HepG2 (cell line): ENCODE measurements around the gene BBC3. TPM values are rescaled to one million over a fixed set of nuclear protein-coding genes. Genes with fewer than 3 reads are reported as not detected.

Source experiments
- BHLHE40 ChIP-seq: IDR thresholded peaks from 2 replicates; pipeline ENCODE4 v1.6.1; 2011; ENCODE audit warnings: low read length, improper control_type of control experiment
- HNRNPH1 ChIP-seq: fragments of 200-400 bp; formaldehyde crosslinking; optimal IDR thresholded peaks from 2 replicates; pipeline ENCODE3; 2017; ENCODE audit warnings: mild to moderate bottlenecking, low read depth, low read length
- HNRNPLL ChIP-seq: fragments of 200-400 bp; formaldehyde crosslinking; IDR thresholded peaks from 2 replicates; pipeline ENCODE4 v1.6.1; 2017; ENCODE audit warnings: mild to moderate bottlenecking, low read depth, low read length; ENCODE audit not compliant: poor library complexity, severe bottlenecking
- POLR2AphosphoS5 ChIP-seq: IDR thresholded peaks from 2 replicates; pipeline ENCODE4 v1.6.1; 2012; ENCODE audit warnings: low read depth, low read length
- RAD21 ChIP-seq: fragments of 450-650 bp; formaldehyde crosslinking; IDR thresholded peaks from 2 replicates; pipeline ENCODE4 v1.5.0; 2020; ENCODE audit warnings: mild to moderate bottlenecking
- SCMH1 ChIP-seq: sonication (generic); formaldehyde crosslinking; IDR thresholded peaks from 2 replicates; pipeline ENCODE4 v1.9.0; 2021; ENCODE audit warnings: missing genetic modification reagents, mild to moderate bottlenecking, borderline replicate concordance
- SIN3A ChIP-seq: IDR thresholded peaks from 2 replicates; pipeline ENCODE4 v1.6.1; 2011; ENCODE audit warnings: low read depth, mild to moderate bottlenecking, control low read depth, low read length, borderline replicate concordance
- ZBTB7A ChIP-seq: sonication (generic); formaldehyde crosslinking; IDR thresholded peaks from 2 replicates; pipeline ENCODE4 v1.8.0; 2022; ENCODE audit warnings: mild to moderate bottlenecking, missing genetic modification reagents
- ZNF350 ChIP-seq: sonication (generic); formaldehyde crosslinking; IDR thresholded peaks from 2 replicates; pipeline ENCODE4 v1.4.0; 2020; ENCODE audit warnings: mild to moderate bottlenecking, low read depth, missing genetic modification reagents, borderline replicate concordance
- ZNF616 ChIP-seq: sonication (generic); formaldehyde crosslinking; IDR thresholded peaks from 2 replicates; pipeline ENCODE4 v1.5.0; 2020; ENCODE audit warnings: low read depth, mild to moderate bottlenecking, missing genetic modification reagents
- ZNF746 ChIP-seq: sonication (generic); formaldehyde crosslinking; IDR thresholded peaks from 2 replicates; pipeline ENCODE4 v1.8.0; 2022; ENCODE audit warnings: mild to moderate bottlenecking, missing genetic modification reagents
- ZNF790 ChIP-seq: sonication (generic); formaldehyde crosslinking; IDR thresholded peaks from 2 replicates; pipeline ENCODE4 v1.8.0; 2022; ENCODE audit warnings: missing genetic modification reagents, mild to moderate bottlenecking, borderline replicate concordance
- polyA plus RNA-seq, 8 experiments: library from polyadenylated mRNA; depleted of rRNA in 3 of 8; stranded (reverse) in 7 of 8; unstranded in 1 of 8; fragments of >200 nt; fragmentation: Illumina TruSeq in 4 of 8; extraction: Trizol in 4 of 8; gene quantifications; 2 replicates each; pipeline versions ENCODE4 v1.2.1 to v1.2.3, GENCODE V29; 2011 to 2016; ENCODE audit warnings: low read depth in 4 of 8, missing spikeins in 1 of 8, mixed read lengths in 1 of 8; ENCODE audit not compliant: insufficient read depth in 1 of 8
- total RNA-seq, 5 experiments: library from RNA; depleted of rRNA; stranded (reverse); fragments of >200 nt; fragmentation: Illumina TruSeq; extraction: Trizol; gene quantifications; 2 replicates each; pipeline ENCODE4 v1.2.3, GENCODE V29; 2016; ENCODE audit warnings: low read depth in 1 of 5
- TF ChIP-seq, protein P1 (sequence below): sonication (generic); formaldehyde crosslinking; IDR thresholded peaks from 2 replicates; pipeline ENCODE4 v1.8.1; 2022; ENCODE audit warnings: mild to moderate bottlenecking, missing genetic modification reagents
- TF ChIP-seq, protein P2 (sequence below): sonication (generic); formaldehyde crosslinking; IDR thresholded peaks from 2 replicates; pipeline ENCODE4 v1.4.0; 2020; ENCODE audit warnings: missing genetic modification reagents
- TF ChIP-seq, protein P3 (sequence below): sonication (generic); formaldehyde crosslinking; IDR thresholded peaks from 2 replicates; pipeline ENCODE4 v1.8.0; 2023; ENCODE audit warnings: mild to moderate bottlenecking, missing genetic modification reagents
- TF ChIP-seq, protein P4 (sequence below): sonication (generic); formaldehyde crosslinking; IDR thresholded peaks from 2 replicates; pipeline ENCODE4 v1.4.0; 2020; ENCODE audit warnings: missing genetic modification reagents
- TF ChIP-seq, protein P5 (sequence below): fragments of 450-650 bp; IDR thresholded peaks from 2 replicates; pipeline ENCODE4 v1.6.1; 2016

The BBC3 gene
- total and polyA plus RNA-seq, 2 of the 13 experiments (the other 11 are each of a cell fraction or from before 2014, with no cell fraction given): 6.1 to 8.8 TPM

DNA sequence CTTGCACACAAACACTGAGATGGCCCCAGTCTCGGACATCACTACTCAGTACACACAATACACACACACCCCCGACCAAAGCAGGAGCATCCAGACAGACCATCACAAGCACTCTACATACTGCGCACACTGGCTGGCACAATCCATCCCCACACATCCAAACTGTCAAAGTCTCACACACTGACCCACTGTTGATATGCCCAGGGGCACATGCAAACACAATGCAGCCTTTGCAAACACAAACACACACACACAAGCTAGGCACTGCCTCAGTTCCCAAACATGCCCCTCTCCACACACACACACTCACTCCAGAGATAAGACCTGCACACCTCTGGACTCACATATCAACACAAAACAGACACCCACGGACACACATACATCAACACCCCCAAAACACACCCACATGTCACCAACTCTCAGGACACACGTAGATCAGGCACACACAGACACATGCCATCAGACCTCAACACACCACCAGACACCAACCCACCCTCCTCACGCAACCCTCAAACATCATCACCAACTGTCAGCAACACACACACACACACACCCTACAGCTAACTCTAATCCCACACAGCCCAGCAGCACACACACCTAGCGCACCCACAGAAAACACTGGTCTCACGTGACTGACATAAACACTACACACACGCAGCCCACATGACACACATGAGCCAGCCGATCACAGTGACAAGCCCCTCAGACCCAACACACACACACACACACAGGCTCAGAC is 1.9 kb downstream of the BBC3 start (continued):
- TF ChIP-seq ZNF746 (no peak), HNRNPLL (no peak), RAD21 (no peak), ZNF616 (CRISPR knock-in tag) (no peak), ZNF790 (CRISPR knock-in tag) (0 out of 2 replicates have a peak, but pooled peaks have one; percentile 34), HNRNPH1 (no peak), POLR2AphosphoS5 (no peak), SIN3A (peak; percentile 25; the same call in 1 of the 2 replicates), SCMH1 (CRISPR knock-in tag) (no peak), ZBTB7A (CRISPR knock-in tag) (no peak), BHLHE40 (peak; percentile 83), ZNF350 (0 out of 2 replicates have a peak, but pooled peaks have one; percentile 2)
- TF ChIP-seq, protein P1, sequence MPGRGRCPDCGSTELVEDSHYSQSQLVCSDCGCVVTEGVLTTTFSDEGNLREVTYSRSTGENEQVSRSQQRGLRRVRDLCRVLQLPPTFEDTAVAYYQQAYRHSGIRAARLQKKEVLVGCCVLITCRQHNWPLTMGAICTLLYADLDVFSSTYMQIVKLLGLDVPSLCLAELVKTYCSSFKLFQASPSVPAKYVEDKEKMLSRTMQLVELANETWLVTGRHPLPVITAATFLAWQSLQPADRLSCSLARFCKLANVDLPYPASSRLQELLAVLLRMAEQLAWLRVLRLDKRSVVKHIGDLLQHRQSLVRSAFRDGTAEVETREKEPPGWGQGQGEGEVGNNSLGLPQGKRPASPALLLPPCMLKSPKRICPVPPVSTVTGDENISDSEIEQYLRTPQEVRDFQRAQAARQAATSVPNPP (CRISPR knock-in tag): no peak
- TF ChIP-seq, protein P2, sequence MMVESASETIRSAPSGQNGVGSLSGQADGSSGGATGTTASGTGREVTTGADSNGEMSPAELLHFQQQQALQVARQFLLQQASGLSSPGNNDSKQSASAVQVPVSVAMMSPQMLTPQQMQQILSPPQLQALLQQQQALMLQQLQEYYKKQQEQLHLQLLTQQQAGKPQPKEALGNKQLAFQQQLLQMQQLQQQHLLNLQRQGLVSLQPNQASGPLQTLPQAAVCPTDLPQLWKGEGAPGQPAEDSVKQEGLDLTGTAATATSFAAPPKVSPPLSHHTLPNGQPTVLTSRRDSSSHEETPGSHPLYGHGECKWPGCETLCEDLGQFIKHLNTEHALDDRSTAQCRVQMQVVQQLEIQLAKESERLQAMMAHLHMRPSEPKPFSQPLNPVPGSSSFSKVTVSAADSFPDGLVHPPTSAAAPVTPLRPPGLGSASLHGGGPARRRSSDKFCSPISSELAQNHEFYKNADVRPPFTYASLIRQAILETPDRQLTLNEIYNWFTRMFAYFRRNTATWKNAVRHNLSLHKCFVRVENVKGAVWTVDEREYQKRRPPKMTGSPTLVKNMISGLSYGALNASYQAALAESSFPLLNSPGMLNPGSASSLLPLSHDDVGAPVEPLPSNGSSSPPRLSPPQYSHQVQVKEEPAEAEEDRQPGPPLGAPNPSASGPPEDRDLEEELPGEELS (CRISPR knock-in tag): no peak
- TF ChIP-seq, protein P3, sequence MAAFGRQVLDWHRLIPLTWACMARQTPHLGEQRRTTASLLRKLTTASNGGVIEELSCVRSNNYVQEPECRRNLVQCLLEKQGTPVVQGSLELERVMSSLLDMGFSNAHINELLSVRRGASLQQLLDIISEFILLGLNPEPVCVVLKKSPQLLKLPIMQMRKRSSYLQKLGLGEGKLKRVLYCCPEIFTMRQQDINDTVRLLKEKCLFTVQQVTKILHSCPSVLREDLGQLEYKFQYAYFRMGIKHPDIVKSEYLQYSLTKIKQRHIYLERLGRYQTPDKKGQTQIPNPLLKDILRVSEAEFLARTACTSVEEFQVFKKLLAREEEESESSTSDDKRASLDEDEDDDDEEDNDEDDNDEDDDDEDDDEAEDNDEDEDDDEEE: 0 out of 2 replicates have a peak, but pooled peaks have one; percentile 40
- TF ChIP-seq, protein P4, sequence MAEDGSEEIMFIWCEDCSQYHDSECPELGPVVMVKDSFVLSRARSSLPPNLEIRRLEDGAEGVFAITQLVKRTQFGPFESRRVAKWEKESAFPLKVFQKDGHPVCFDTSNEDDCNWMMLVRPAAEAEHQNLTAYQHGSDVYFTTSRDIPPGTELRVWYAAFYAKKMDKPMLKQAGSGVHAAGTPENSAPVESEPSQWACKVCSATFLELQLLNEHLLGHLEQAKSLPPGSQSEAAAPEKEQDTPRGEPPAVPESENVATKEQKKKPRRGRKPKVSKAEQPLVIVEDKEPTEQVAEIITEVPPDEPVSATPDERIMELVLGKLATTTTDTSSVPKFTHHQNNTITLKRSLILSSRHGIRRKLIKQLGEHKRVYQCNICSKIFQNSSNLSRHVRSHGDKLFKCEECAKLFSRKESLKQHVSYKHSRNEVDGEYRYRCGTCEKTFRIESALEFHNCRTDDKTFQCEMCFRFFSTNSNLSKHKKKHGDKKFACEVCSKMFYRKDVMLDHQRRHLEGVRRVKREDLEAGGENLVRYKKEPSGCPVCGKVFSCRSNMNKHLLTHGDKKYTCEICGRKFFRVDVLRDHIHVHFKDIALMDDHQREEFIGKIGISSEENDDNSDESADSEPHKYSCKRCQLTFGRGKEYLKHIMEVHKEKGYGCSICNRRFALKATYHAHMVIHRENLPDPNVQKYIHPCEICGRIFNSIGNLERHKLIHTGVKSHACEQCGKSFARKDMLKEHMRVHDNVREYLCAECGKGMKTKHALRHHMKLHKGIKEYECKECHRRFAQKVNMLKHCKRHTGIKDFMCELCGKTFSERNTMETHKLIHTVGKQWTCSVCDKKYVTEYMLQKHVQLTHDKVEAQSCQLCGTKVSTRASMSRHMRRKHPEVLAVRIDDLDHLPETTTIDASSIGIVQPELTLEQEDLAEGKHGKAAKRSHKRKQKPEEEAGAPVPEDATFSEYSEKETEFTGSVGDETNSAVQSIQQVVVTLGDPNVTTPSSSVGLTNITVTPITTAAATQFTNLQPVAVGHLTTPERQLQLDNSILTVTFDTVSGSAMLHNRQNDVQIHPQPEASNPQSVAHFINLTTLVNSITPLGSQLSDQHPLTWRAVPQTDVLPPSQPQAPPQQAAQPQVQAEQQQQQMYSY: no peak
- TF ChIP-seq, protein P5, sequence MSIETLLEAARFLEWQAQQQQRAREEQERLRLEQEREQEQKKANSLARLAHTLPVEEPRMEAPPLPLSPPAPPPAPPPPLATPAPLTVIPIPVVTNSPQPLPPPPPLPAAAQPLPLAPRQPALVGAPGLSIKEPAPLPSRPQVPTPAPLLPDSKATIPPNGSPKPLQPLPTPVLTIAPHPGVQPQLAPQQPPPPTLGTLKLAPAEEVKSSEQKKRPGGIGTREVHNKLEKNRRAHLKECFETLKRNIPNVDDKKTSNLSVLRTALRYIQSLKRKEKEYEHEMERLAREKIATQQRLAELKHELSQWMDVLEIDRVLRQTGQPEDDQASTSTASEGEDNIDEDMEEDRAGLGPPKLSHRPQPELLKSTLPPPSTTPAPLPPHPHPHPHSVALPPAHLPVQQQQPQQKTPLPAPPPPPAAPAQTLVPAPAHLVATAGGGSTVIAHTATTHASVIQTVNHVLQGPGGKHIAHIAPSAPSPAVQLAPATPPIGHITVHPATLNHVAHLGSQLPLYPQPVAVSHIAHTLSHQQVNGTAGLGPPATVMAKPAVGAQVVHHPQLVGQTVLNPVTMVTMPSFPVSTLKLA: peak; percentile 38
